H1 (cell line): ENCODE measurements around the gene UTS2B. TPM values are rescaled to one million over a fixed set of nuclear protein-coding genes. Genes with fewer than 3 reads are reported as not detected.

Experiments used
- CTCF ChIA-PET: fragments of 300-600 bp; sonication (Branson Sonifier 250); formaldehyde crosslinking; loops from one replicate; lab custom pipeline; 2021; ENCODE audit not compliant: partially characterized antibody; lab: Charles Lee
- POLR2A ChIA-PET: fragments of 300-600 bp; sonication (Branson Sonifier 250); formaldehyde crosslinking; loops from one replicate; lab custom pipeline; 2021; ENCODE audit warnings: inconsistent platforms; ENCODE audit not compliant: partially characterized antibody; lab: Charles Lee
- DNase-seq, 2 experiments: peaks; one replicate each; pipeline versions ENCODE4 v3.0.0 to v3.0.0-alpha.2; 2010 to 2022; ENCODE audit warnings: low spot score in 2 of 2, low read depth in 1 of 2, mixed read lengths in 1 of 2
- FAIRE-seq: peaks from 2 replicates; lab custom pipeline; 2011; peaks lifted over from hg19 to GRCh38; lab: Jason Lieb, UNC
- H2AFZ ChIP-seq: 2 replicates; pipeline ENCODE4 v1.8.1; 2012; ENCODE audit warnings: low read length, inconsistent platforms
- H2AK5ac ChIP-seq: 2 replicates; pipeline ENCODE4 v1.6.1; 2013; ENCODE audit warnings: low read depth, low read length
- H2BK120ac ChIP-seq: replicated peaks from 2 replicates; pipeline ENCODE3; 2013; ENCODE audit warnings: low read depth, low read length, inconsistent platforms
- H2BK12ac ChIP-seq: 2 replicates; pipeline ENCODE4 v1.6.1; 2013; ENCODE audit warnings: low read depth, low read length
- H2BK15ac ChIP-seq: 2 replicates; pipeline ENCODE4 v1.6.1; 2013; ENCODE audit warnings: low read length
- H2BK20ac ChIP-seq: 2 replicates; pipeline ENCODE4 v1.6.1; 2013; ENCODE audit warnings: low read length
- H2BK5ac ChIP-seq: 2 replicates; pipeline ENCODE4 v1.6.1; 2013; ENCODE audit warnings: low read depth, low read length
- H3K14ac ChIP-seq: 2 replicates; pipeline ENCODE4 v1.6.1; 2013; ENCODE audit warnings: inconsistent platforms; ENCODE audit not compliant: insufficient read length
- H3K18ac ChIP-seq: 2 replicates; pipeline ENCODE4 v1.6.1; 2013; ENCODE audit warnings: low read length; ENCODE audit errors: extremely low read depth
- H3K23ac ChIP-seq: 2 replicates; pipeline ENCODE4 v1.6.1; 2013; ENCODE audit warnings: inconsistent platforms; ENCODE audit not compliant: insufficient read length
- H3K23me2 ChIP-seq: 2 replicates; pipeline ENCODE4 v1.6.1; 2013; ENCODE audit warnings: low read depth, low read length
- H3K27ac ChIP-seq: 2 replicates; pipeline ENCODE4 v1.6.1; 2011; ENCODE audit warnings: low read depth, low read length, inconsistent platforms
- H3K27me3 ChIP-seq, 4 experiments: replicated peaks in 1 of 4; 1 replicate in 1 of 4; 2 replicates in 3 of 4; pipeline versions ENCODE4 v1.6.1 to v1.8.1; 2011 to 2013; ENCODE audit warnings: low read length in 3 of 4, mild to moderate bottlenecking in 3 of 4, inconsistent platforms in 2 of 4, mixed read lengths in 2 of 4, moderate library complexity in 1 of 4; ENCODE audit not compliant: control insufficient read depth in 3 of 4, insufficient read depth in 3 of 4; ENCODE audit errors: extremely low read depth in 1 of 4
- H3K36me3 ChIP-seq, 4 experiments: 2 replicates each; pipeline versions ENCODE4 v1.6.1 to v1.8.1; 2011 to 2013; ENCODE audit warnings: mild to moderate bottlenecking in 4 of 4, low read length in 3 of 4, moderate library complexity in 2 of 4, control low read depth in 1 of 4, inconsistent platforms in 1 of 4; ENCODE audit not compliant: insufficient read depth in 4 of 4, control insufficient read depth in 2 of 4
- H3K4ac ChIP-seq: replicated peaks from 2 replicates; pipeline ENCODE3; 2013; ENCODE audit warnings: low read length, low read depth, mixed read lengths, inconsistent platforms; ENCODE audit not compliant: insufficient read length
- H3K4me1 ChIP-seq, 4 experiments: replicated peaks in 1 of 4; 1 replicate in 1 of 4; 2 replicates in 3 of 4; pipeline versions ENCODE4 v1.6.1 to v1.8.1; 2011 to 2013; ENCODE audit warnings: low read length in 3 of 4, inconsistent platforms in 2 of 4, mixed read lengths in 1 of 4; ENCODE audit not compliant: insufficient read depth in 4 of 4, control insufficient read depth in 3 of 4
- H3K4me2 ChIP-seq, 2 experiments: 2 replicates each; pipeline versions ENCODE4 v1.6.1 to v1.8.1; 2011 to 2013; ENCODE audit warnings: low read depth in 2 of 2, low read length in 2 of 2, control low read depth in 1 of 2, inconsistent platforms in 1 of 2, mild to moderate bottlenecking in 1 of 2; ENCODE audit not compliant: insufficient read depth in 1 of 2
- H3K4me3 ChIP-seq, 4 experiments: fragments of 200-600, 300-600 bp in 1 of 4; sonication (generic), shearing (Covaris generic), sonication (Bioruptor Twin) in 1 of 4; 2 replicates each; pipeline versions ENCODE4 v1.5.1 to v1.8.1; 2011 to 2016; ENCODE audit warnings: low read length in 4 of 4, low read depth in 3 of 4, control low read depth in 2 of 4, inconsistent platforms in 2 of 4, mild to moderate bottlenecking in 2 of 4, mixed read lengths in 1 of 4, moderate library complexity in 1 of 4; ENCODE audit not compliant: insufficient read depth in 2 of 4; ENCODE audit errors: extremely low read depth in 1 of 4
- H3K56ac ChIP-seq: replicated peaks from 2 replicates; pipeline ENCODE3; 2013; ENCODE audit warnings: low read depth, mild to moderate bottlenecking, mixed read lengths, low read length, inconsistent platforms; ENCODE audit not compliant: insufficient read length
- H3K79me1 ChIP-seq: 2 replicates; pipeline ENCODE4 v1.6.1; 2013; ENCODE audit warnings: low read depth, low read length, control low read depth
- H3K79me2 ChIP-seq, 2 experiments: 2 replicates each; pipeline versions ENCODE4 v1.6.1 to v1.8.1; 2012 to 2013; ENCODE audit warnings: low read length in 2 of 2, mild to moderate bottlenecking in 2 of 2, inconsistent platforms in 1 of 2; ENCODE audit not compliant: insufficient read depth in 2 of 2, control insufficient read depth in 1 of 2
- H3K9ac ChIP-seq, 4 experiments: replicated peaks in 1 of 4; 1 replicate in 1 of 4; 2 replicates in 3 of 4; pipeline versions ENCODE4 v1.6.1 to v1.8.1; 2011 to 2013; ENCODE audit warnings: low read depth in 3 of 4, low read length in 3 of 4, control low read depth in 2 of 4, mild to moderate bottlenecking in 2 of 4, moderate library complexity in 2 of 4, inconsistent platforms in 1 of 4; ENCODE audit errors: extremely low read depth in 1 of 4
- H3K9me3 ChIP-seq, 2 experiments: 2 replicates each; pipeline versions ENCODE4 v1.6.1 to v1.8.1; 2012 to 2013; ENCODE audit warnings: mild to moderate bottlenecking in 2 of 2, moderate library complexity in 2 of 2, control low read depth in 1 of 2, inconsistent platforms in 1 of 2, low read depth in 1 of 2, low read length in 1 of 2, mixed read lengths in 1 of 2; ENCODE audit not compliant: insufficient read depth in 2 of 2
- H4K20me1 ChIP-seq, 2 experiments: replicated peaks in 1 of 2; 2 replicates each; pipeline versions ENCODE3 to v1.8.1; 2011 to 2013; ENCODE audit warnings: inconsistent platforms in 2 of 2, low read length in 2 of 2, mild to moderate bottlenecking in 1 of 2; ENCODE audit not compliant: insufficient read depth in 2 of 2, control insufficient read depth in 1 of 2
- H4K5ac ChIP-seq: 2 replicates; pipeline ENCODE4 v1.6.1; 2013; ENCODE audit warnings: low read length, low read depth, mixed read lengths, inconsistent platforms; ENCODE audit not compliant: insufficient read length
- H4K8ac ChIP-seq: 2 replicates; pipeline ENCODE4 v1.8.0; 2013; ENCODE audit warnings: mild to moderate bottlenecking, moderate library complexity, low read length, inconsistent platforms; ENCODE audit not compliant: insufficient read depth; ENCODE audit errors: extremely low read depth
- H4K91ac ChIP-seq: replicated peaks from 2 replicates; pipeline ENCODE3; 2013; ENCODE audit warnings: low read length, mixed read lengths, inconsistent platforms; ENCODE audit not compliant: insufficient read length
- BRCA1 ChIP-seq: IDR thresholded peaks from 2 replicates; pipeline ENCODE4 v1.6.1; 2012; ENCODE audit warnings: low read depth, low read length, improper control_type of control experiment
- CBX8 ChIP-seq: fragments of 300-800, 300-1000 bp; sonication (generic); IDR thresholded peaks from 2 replicates; pipeline ENCODE4 v1.7.1; 2016; ENCODE audit warnings: low read depth, low read length, borderline replicate concordance
- CHD1 ChIP-seq: IDR thresholded peaks from 2 replicates; pipeline ENCODE4 v1.6.1; 2012; ENCODE audit warnings: low read depth, low read length, improper control_type of control experiment
- CHD2 ChIP-seq: IDR thresholded peaks from 2 replicates; pipeline ENCODE4 v1.6.1; 2012; ENCODE audit warnings: low read length, improper control_type of control experiment
- E2F6 ChIP-seq: IDR thresholded peaks from 2 replicates; pipeline ENCODE4 v1.6.1; 2012; ENCODE audit warnings: inconsistent platforms
- GTF2F1 ChIP-seq: IDR thresholded peaks from 2 replicates; pipeline ENCODE4 v1.6.1; 2012; ENCODE audit warnings: low read depth, low read length, improper control_type of control experiment, borderline replicate concordance
- JUN ChIP-seq: IDR thresholded peaks from 2 replicates; pipeline ENCODE4 v1.6.1; 2011; ENCODE audit warnings: low read depth, mild to moderate bottlenecking, improper control_type of control experiment, low read length
- MAFK ChIP-seq: IDR thresholded peaks from 2 replicates; pipeline ENCODE4 v1.6.1; 2012; ENCODE audit warnings: low read depth, mild to moderate bottlenecking, improper control_type of control experiment, low read length
- NANOG ChIP-seq: IDR thresholded peaks from 2 replicates; pipeline ENCODE4 v1.6.1; 2011; ENCODE audit warnings: low read length, low read depth, mild to moderate bottlenecking, inconsistent platforms; ENCODE audit not compliant: insufficient read depth, poor library complexity, severe bottlenecking
- SIN3A ChIP-seq, 2 experiments: IDR thresholded peaks in 1 of 2; conservative IDR thresholded peaks in 1 of 2; 2 replicates each; pipeline ENCODE4 v1.6.1; 2011 to 2012; ENCODE audit warnings: low read length in 2 of 2, improper control_type of control experiment in 1 of 2, low read depth in 1 of 2, mild to moderate bottlenecking in 1 of 2
- SIX5 ChIP-seq: IDR thresholded peaks from 2 replicates; pipeline ENCODE4 v1.6.1; 2011; ENCODE audit warnings: mild to moderate bottlenecking, low read depth, low read length
- SRF ChIP-seq: IDR thresholded peaks from 2 replicates; pipeline ENCODE4 v1.6.1; 2011; ENCODE audit warnings: mild to moderate bottlenecking, low read depth, low read length, moderate library complexity
- WGBS, 2 experiments: shearing (Covaris generic) in 1 of 2; methylation state at CpG; one replicate each; pipeline versions ENCODE4 v1.1.6 to v1.1.7; 2013 to 2015; ENCODE audit warnings: low lambda C conversion rate in 2 of 2, mixed read lengths in 2 of 2, inconsistent platforms in 1 of 2, low coverage in 1 of 2, missing lambda C conversion rate in 1 of 2; ENCODE audit not compliant: insufficient replicate concordance in 2 of 2, insufficient coverage in 1 of 2, insufficient read length in 1 of 2; ENCODE audit errors: extremely low coverage in 1 of 2, missing lambda C conversion rate in 1 of 2; 5-methylcytosine and 5-hydroxymethylcytosine counted together
- polyA plus RNA-seq, 7 experiments: library from polyadenylated mRNA; depleted of rRNA in 3 of 7; stranded (reverse) in 5 of 7; unstranded in 2 of 7; fragments of >200 nt in 5 of 7; fragments of 200-250 nt in 2 of 7; gene quantifications; 1 replicate in 5 of 7; 2 replicates in 1 of 7; 4 replicates in 1 of 7; pipeline versions ENCODE4 v1.2.1 to v1.2.3, GENCODE V29; 2011 to 2013; ENCODE audit warnings: missing spikeins in 2 of 7, mixed read lengths in 2 of 7
- total RNA-seq: library from RNA; stranded (reverse); fragmentation: NEBNext Ultra II Directional; extraction: Animal tissue kit (Norgen Biotek cat#: 25700); gene quantifications from 2 replicates; pipeline ENCODE4 v1.2.1, GENCODE V29; 2021

The UTS2B gene
- total and polyA plus RNA-seq, 2 of the 8 experiments (the other 6 are each of a cell fraction or from before 2014, with no cell fraction given) = not detected

- WGBS, 2 experiments = 81% methylated on average over 4 of the region's 4 CpGs; no CpG with 5 or more reads in 1 of the 2 experiments
- no peaks in the 10 kb centered on the region for H3K4me1 ChIP-seq
- TF ChIP-seq MAFK (no peak), SIX5 (no peak), CHD1 (no peak), E2F6 (no peak), GTF2F1 (no peak), CBX8 (no peak), SIN3A (conservative IDR thresholded peaks at IDR 0.05 in 1 of 2, IDR thresholded peaks at IDR 0.05 in 1 of 2; ENCODE audit: low read depth in 1 of 2, low read length in 2 of 2) (no peak), NANOG (no peak), BRCA1 (no peak), CHD2 (no peak), SRF (no peak), JUN (no peak)
These were observed 47.8 kb downstream of the UTS2B start for GRCh38 chr3:191282251-191283185.

More at GRCh38 chr3:191282251-191283185, 47.8 kb downstream of the UTS2B start:
- Histone ChIP-seq H3K23me2 (no peaks in the 10 kb centered on the region), H3K4me3 (no peak overlapping the region), H4K20me1 (no peaks in the 10 kb centered on the region), H3K18ac (no peak overlapping the region), H4K8ac (no peak overlapping the region), H2AK5ac (no peak overlapping the region), H3K56ac (no peak overlapping the region), H3K4ac (no peak overlapping the region), H2BK120ac (no peak overlapping the region), H3K9ac (no peak overlapping the region), H2AFZ (no peak overlapping the region), H3K27me3 (no peaks in the 10 kb centered on the region), H2BK20ac (no peak overlapping the region), H3K4me2 (no peak overlapping the region), H3K27ac (no peak overlapping the region), H2BK12ac (no peak overlapping the region), H3K79me1 (no peaks in the 10 kb centered on the region), H3K23ac (no peak overlapping the region), H4K5ac (no peak overlapping the region), H3K36me3 (no peaks in the 10 kb centered on the region), H3K9me3 (no peaks in the 10 kb centered on the region), H2BK5ac (no peak overlapping the region), H3K79me2 (no peaks in the 10 kb centered on the region), H4K91ac (no peak overlapping the region), H3K14ac (no peak overlapping the region), H2BK15ac (no peak overlapping the region)
- DNase-seq (no peak), FAIRE-seq (no peak)
- ChIA-PET POLR2A (no interaction called here), CTCF (no interaction called here)
